KMS-11 (cell line): ENCODE results near the gene RGS7.

ENCODE experiments used
- H2AFZ ChIP-seq: fragments of 200-600 bp; sonication (generic); 2 replicates; pipeline ENCODE4 v1.6.1; 2016; ENCODE audit warnings: antibody characterized with exemption, mixed run types, low read depth
- H3K27ac ChIP-seq: fragments of 200-600 bp; sonication (generic); 2 replicates; pipeline ENCODE4 v1.6.1; 2016; ENCODE audit warnings: mild to moderate bottlenecking, mixed run types
- H3K27me3 ChIP-seq: fragments of 200-600 bp; sonication (generic); 2 replicates; pipeline ENCODE4 v1.6.1; 2017; ENCODE audit warnings: mild to moderate bottlenecking, low read depth, mixed run types, moderate library complexity; ENCODE audit not compliant: insufficient read depth
- H3K36me3 ChIP-seq: fragments of 200-600 bp; sonication (generic); 2 replicates; pipeline ENCODE4 v1.6.1; 2017; ENCODE audit warnings: mild to moderate bottlenecking, mixed run types; ENCODE audit not compliant: insufficient read depth
- H3K4me1 ChIP-seq: fragments of 200-600 bp; sonication (generic); 2 replicates; pipeline ENCODE4 v1.6.1; 2016; ENCODE audit warnings: mild to moderate bottlenecking, low read depth, mixed run types; ENCODE audit not compliant: poor library complexity, severe bottlenecking
- H3K4me2 ChIP-seq: fragments of 200-600 bp; sonication (generic); 2 replicates; pipeline ENCODE4 v1.7.0; 2016; ENCODE audit warnings: mild to moderate bottlenecking, mixed run types
- H3K4me3 ChIP-seq: fragments of 200-600 bp; sonication (generic); IDR thresholded peaks from 2 replicates; pipeline ENCODE4 v1.6.1; 2017; ENCODE audit warnings: low read depth, low read length, mixed read lengths; ENCODE audit not compliant: insufficient read depth
- H3K79me2 ChIP-seq: fragments of 200-600 bp; sonication (generic); 2 replicates; pipeline ENCODE4 v1.6.1; 2016; ENCODE audit warnings: low read depth, mixed run types; ENCODE audit not compliant: insufficient read depth
- H3K9ac ChIP-seq: fragments of 200-600 bp; sonication (generic); 2 replicates; pipeline ENCODE4 v1.6.1; 2016; ENCODE audit warnings: mild to moderate bottlenecking, mixed run types
- H4K20me1 ChIP-seq: fragments of 200-600 bp; sonication (generic); 2 replicates; pipeline ENCODE4 v1.6.1; 2016; ENCODE audit warnings: mild to moderate bottlenecking, mixed run types; ENCODE audit not compliant: insufficient read depth
- TF ChIP-seq, protein P1 (sequence below): fragments of 200-600 bp; sonication (generic); conservative IDR thresholded peaks from 2 replicates; pipeline ENCODE4 v1.6.1; 2017; ENCODE audit warnings: low read depth, mild to moderate bottlenecking, antibody characterized with exemption, low read length, moderate library complexity, mixed read lengths

Gene RGS7

DNA sequence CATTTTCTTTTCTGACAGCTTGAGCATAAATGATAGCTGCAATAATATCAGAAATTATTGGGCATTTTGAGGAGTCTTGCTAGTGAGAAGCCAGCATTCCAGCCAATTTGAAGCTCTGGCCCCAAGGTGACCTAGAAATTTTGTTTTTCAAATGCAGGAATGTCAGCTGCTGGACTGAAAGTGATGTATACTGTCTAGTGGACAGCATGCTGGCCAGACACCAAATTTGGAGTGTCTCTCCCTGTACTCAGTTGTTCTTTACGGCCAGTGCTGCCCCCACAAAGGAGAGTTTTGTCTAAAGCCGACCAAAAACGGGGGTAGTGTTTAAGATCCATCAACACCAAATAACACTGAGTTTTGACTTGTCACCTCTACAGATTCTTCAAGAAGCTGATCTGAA, 5.2 kb downstream of the RGS7 start:
- H3K79me2 ChIP-seq: no peaks in the 10 kb centered on the region
- H3K4me2 ChIP-seq: no peak overlapping the region
- no peak overlapping the region for H3K4me3 ChIP-seq
- H3K27me3 ChIP-seq: no peaks in the 10 kb centered on the region
- no peak overlapping the region for H3K27ac ChIP-seq
- no peaks in the 10 kb centered on the region for H3K4me1 ChIP-seq
- H3K9ac ChIP-seq: no peak overlapping the region
- no peaks in the 10 kb centered on the region for H4K20me1 ChIP-seq
- no peaks in the 10 kb centered on the region for H3K36me3 ChIP-seq
- H2AFZ ChIP-seq: no peak overlapping the region
- TF ChIP-seq, protein P1, sequence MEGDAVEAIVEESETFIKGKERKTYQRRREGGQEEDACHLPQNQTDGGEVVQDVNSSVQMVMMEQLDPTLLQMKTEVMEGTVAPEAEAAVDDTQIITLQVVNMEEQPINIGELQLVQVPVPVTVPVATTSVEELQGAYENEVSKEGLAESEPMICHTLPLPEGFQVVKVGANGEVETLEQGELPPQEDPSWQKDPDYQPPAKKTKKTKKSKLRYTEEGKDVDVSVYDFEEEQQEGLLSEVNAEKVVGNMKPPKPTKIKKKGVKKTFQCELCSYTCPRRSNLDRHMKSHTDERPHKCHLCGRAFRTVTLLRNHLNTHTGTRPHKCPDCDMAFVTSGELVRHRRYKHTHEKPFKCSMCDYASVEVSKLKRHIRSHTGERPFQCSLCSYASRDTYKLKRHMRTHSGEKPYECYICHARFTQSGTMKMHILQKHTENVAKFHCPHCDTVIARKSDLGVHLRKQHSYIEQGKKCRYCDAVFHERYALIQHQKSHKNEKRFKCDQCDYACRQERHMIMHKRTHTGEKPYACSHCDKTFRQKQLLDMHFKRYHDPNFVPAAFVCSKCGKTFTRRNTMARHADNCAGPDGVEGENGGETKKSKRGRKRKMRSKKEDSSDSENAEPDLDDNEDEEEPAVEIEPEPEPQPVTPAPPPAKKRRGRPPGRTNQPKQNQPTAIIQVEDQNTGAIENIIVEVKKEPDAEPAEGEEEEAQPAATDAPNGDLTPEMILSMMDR: no peak

- no peaks in the 10 kb centered on the region for H3K36me3 ChIP-seq
- H3K79me2 ChIP-seq: no peaks in the 10 kb centered on the region
- H3K4me3 ChIP-seq: no peak overlapping the region
- no peak overlapping the region for H3K4me2 ChIP-seq
- no peaks in the 10 kb centered on the region for H3K4me1 ChIP-seq
- no peak overlapping the region for H3K27ac ChIP-seq
- TF ChIP-seq, protein P1: no peak
- H2AFZ ChIP-seq: no peak overlapping the region
- H3K9ac ChIP-seq: no peak overlapping the region
- no peaks in the 10 kb centered on the region for H4K20me1 ChIP-seq
- no peaks in the 10 kb centered on the region for H3K27me3 ChIP-seq
These were observed 13.0 kb downstream of the RGS7 start for GRCh38 chr1:241343956-241344355.

DNA sequence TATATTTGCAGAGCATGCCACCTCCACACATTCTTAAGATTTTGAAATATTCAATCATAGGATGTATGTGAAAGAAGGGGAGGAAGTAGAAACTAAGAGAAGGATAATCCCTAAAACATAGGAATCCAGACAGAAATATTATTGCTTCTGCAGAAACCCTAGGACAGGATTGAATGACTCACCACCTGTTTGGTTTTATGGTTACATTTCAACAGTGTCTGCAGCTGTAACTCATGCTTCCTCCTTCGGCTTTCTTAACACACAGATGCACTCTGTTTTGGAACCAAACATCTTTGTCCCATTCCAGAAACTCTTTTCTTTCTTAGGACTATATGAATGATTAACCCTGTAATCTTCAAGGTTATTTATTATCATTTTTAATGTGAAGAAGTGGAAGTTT, 20.7 kb downstream of the RGS7 start:
- H4K20me1 ChIP-seq: no peaks in the 10 kb centered on the region
- peaks cover 4% of the 10 kb centered on the region for H3K4me1 ChIP-seq
- TF ChIP-seq, protein P1: no peak
- H3K79me2 ChIP-seq: no peaks in the 10 kb centered on the region
- H3K4me2 ChIP-seq: no peak overlapping the region
- no peak overlapping the region for H3K4me3 ChIP-seq
- no peak overlapping the region for H3K27ac ChIP-seq
- no peak overlapping the region for H2AFZ ChIP-seq
- no peaks in the 10 kb centered on the region for H3K36me3 ChIP-seq
- no peak overlapping the region for H3K9ac ChIP-seq
- no peaks in the 10 kb centered on the region for H3K27me3 ChIP-seq

- no peak overlapping the region for H3K9ac ChIP-seq
- H3K27me3 ChIP-seq: no peaks in the 10 kb centered on the region
- no peaks in the 10 kb centered on the region for H3K79me2 ChIP-seq
- H4K20me1 ChIP-seq: no peaks in the 10 kb centered on the region
- no peak overlapping the region for H3K4me2 ChIP-seq
- H3K27ac ChIP-seq: no peak overlapping the region
- H3K4me1 ChIP-seq: peaks cover 24% of the 10 kb centered on the region
- TF ChIP-seq, protein P1: no peak
- no peak overlapping the region for H3K4me3 ChIP-seq
- H3K36me3 ChIP-seq: no peaks in the 10 kb centered on the region
- no peak overlapping the region for H2AFZ ChIP-seq
These were observed 24.0 kb downstream of the RGS7 start for GRCh38 chr1:241332987-241333386.

GRCh38 chr1:241332037-241332409, 25.0 kb downstream of the RGS7 start:
- Histone ChIP-seq H3K36me3 (no peaks in the 10 kb centered on the region), H2AFZ (no peak overlapping the region), H4K20me1 (no peaks in the 10 kb centered on the region), H3K4me3 (no peak overlapping the region), H3K79me2 (no peaks in the 10 kb centered on the region), H3K4me2 (no peak overlapping the region), H3K27me3 (no peaks in the 10 kb centered on the region), H3K27ac (no peak overlapping the region), H3K9ac (no peak overlapping the region), H3K4me1 (peaks cover 24% of the 10 kb centered on the region)
- TF ChIP-seq, protein P1: no peak
